PFSK-1 (cell line): ENCODE measurements around the gene SLC44A5.

Source experiments
- FOXP2 ChIP-seq: optimal IDR thresholded peaks from 2 replicates; pipeline ENCODE3; 2011; ENCODE audit warnings: borderline replicate concordance, control low read depth, inconsistent platforms; ENCODE audit not compliant: insufficient read depth; ENCODE audit errors: extremely low read length, extremely low read depth
- POLR2AphosphoS5 ChIP-seq: IDR thresholded peaks from 2 replicates; pipeline ENCODE4 v1.6.1; 2012; ENCODE audit warnings: low read depth, mild to moderate bottlenecking, control low read depth, low read length, moderate library complexity
- SIN3A ChIP-seq: IDR thresholded peaks from 2 replicates; pipeline ENCODE4 v1.6.1; 2012; ENCODE audit warnings: mild to moderate bottlenecking, low read length, moderate library complexity, borderline replicate concordance; ENCODE audit not compliant: insufficient read depth
- TAF1 ChIP-seq: IDR thresholded peaks from 2 replicates; pipeline ENCODE4 v1.6.1; 2012; ENCODE audit warnings: low read length, control low read depth, borderline replicate concordance; ENCODE audit not compliant: insufficient read depth
- TF ChIP-seq, protein P1 (sequence below), 2 experiments: IDR thresholded peaks; 2 replicates each; pipeline versions ENCODE4 v1.6.1 to v1.8.0; 2011 to 2012; ENCODE audit warnings: low read depth in 2 of 2, low read length in 2 of 2, control low read depth in 1 of 2, inconsistent platforms in 1 of 2, mild to moderate bottlenecking in 1 of 2, moderate library complexity in 1 of 2; ENCODE audit not compliant: insufficient read depth in 1 of 2

Gene SLC44A5

DNA sequence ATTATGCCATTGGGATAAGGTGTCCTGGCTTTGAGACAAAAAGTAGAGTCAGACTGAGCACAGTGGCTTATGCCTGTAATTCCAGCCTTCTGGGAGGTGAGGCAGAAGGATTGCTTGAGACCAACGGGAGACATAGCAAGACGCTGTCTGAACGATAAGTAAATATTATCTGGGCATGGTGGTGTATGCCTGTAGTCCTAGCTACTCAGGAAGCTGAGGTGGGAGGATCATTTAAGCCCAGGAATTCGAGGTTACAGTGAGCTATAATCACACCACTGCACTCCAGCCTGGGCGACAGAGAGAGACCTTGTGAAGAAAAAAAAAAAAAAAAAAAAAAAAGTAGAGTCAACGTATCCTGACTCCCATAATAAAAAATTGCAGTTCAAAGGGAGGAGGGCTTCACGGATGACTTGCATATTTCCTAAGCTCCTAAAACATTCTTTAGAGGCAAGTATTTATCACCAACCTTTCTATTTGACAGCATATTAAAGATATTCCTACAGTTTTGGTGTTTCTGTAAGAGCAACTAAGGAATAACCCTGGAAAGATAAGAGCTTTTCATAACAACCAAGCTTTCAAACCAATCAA is 141.2 kb downstream of the SLC44A5 start:
- no peak for TF ChIP-seq FOXP2
- TF ChIP-seq, protein P1, sequence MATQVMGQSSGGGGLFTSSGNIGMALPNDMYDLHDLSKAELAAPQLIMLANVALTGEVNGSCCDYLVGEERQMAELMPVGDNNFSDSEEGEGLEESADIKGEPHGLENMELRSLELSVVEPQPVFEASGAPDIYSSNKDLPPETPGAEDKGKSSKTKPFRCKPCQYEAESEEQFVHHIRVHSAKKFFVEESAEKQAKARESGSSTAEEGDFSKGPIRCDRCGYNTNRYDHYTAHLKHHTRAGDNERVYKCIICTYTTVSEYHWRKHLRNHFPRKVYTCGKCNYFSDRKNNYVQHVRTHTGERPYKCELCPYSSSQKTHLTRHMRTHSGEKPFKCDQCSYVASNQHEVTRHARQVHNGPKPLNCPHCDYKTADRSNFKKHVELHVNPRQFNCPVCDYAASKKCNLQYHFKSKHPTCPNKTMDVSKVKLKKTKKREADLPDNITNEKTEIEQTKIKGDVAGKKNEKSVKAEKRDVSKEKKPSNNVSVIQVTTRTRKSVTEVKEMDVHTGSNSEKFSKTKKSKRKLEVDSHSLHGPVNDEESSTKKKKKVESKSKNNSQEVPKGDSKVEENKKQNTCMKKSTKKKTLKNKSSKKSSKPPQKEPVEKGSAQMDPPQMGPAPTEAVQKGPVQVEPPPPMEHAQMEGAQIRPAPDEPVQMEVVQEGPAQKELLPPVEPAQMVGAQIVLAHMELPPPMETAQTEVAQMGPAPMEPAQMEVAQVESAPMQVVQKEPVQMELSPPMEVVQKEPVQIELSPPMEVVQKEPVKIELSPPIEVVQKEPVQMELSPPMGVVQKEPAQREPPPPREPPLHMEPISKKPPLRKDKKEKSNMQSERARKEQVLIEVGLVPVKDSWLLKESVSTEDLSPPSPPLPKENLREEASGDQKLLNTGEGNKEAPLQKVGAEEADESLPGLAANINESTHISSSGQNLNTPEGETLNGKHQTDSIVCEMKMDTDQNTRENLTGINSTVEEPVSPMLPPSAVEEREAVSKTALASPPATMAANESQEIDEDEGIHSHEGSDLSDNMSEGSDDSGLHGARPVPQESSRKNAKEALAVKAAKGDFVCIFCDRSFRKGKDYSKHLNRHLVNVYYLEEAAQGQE (IDR thresholded peaks at IDR 0.05; ENCODE audit: insufficient read depth in 1 of 2, low read depth in 2 of 2, low read length in 2 of 2) = no peak
- TF ChIP-seq SIN3A = no peak
- TF ChIP-seq TAF1 = no peak
- TF ChIP-seq POLR2AphosphoS5 = no peak

DNA sequence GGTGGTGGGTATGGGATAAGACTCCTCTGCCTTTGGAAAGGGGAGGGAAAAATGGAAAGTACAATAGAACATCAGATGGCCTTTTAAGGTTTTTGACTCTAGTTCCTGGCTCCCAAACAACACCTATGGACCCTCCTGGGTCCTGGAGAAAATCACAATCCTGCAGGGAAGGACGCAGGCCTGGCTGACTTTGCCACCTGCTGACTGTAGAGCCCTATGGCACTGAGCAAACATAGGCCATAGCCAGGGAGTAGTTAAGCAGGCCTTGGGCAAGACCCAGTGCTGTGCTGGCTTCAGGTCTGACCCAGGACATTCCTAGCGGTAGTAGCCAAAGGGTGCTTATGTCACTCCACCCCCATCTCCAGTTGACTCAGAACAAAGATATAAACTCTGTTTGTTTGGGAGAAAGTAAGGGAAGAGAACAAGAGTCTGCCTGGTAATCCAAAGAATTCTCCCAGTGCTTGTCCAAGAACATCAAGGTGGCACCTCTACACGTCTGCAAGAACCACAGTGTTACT is 149.0 kb downstream of the SLC44A5 start:
- TF ChIP-seq, protein P1 (IDR thresholded peaks at IDR 0.05; ENCODE audit: insufficient read depth in 1 of 2, low read depth in 2 of 2, low read length in 2 of 2) = no peak

DNA sequence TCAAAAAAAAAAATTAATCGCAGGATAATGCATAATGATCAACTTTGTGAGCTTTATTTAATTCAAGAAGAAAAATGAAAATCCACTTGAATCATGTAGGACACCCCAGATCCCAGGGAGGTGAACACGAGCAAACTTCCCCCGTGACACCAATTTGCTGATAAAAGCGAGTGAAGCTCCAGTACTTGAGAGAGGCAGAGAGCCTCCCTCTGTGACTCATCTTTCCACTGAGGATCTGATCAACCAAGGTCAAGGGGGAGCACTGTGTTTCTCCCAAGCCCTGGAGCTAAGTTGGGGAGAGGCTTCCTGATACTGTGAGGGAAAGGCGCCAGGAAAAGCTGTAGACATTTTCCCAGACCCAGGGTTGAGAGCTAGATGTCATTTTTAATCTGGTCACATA is 160.9 kb downstream of the SLC44A5 start:
- TF ChIP-seq TAF1 = no peak
- TF ChIP-seq POLR2AphosphoS5 = no peak
- TF ChIP-seq, protein P1 (IDR thresholded peaks at IDR 0.05; ENCODE audit: insufficient read depth in 1 of 2, low read depth in 2 of 2, low read length in 2 of 2) = no peak
- no peak for TF ChIP-seq SIN3A
- TF ChIP-seq FOXP2 = no peak

DNA sequence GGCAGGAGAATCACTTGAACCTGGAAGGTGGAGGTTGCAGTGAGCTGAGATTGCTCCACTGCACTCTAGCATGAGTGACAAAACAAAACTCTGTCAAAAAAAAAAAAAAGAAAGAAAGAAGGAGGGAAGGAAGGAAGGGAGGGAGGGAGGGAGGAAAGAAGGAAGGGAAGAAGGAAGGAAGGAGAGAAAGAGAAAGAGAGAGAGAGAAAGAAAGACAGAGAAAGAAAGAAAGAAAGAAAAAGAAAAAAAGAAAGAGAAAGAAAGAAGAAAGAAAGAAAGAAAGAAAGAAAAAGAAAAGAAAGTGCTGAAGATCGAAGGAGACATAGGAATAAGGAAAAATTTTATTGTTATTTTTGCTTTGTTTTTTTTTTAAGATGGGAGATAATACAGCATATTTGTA is 166.7 kb downstream of the SLC44A5 start:
- no peak for TF ChIP-seq POLR2AphosphoS5

GRCh38 chr1:75440274-75440673 is 170.6 kb downstream of the SLC44A5 start:
- TF ChIP-seq SIN3A (no peak), TAF1 (no peak), FOXP2 (no peak), POLR2AphosphoS5 (no peak)
- TF ChIP-seq, protein P1 (IDR thresholded peaks at IDR 0.05; ENCODE audit: insufficient read depth in 1 of 2, low read depth in 2 of 2, low read length in 2 of 2) = no peak
